Chondrocyte (in vitro differentiated cells): ENCODE measurements around the gene C1QBP. TPM values are rescaled to one million over a fixed set of nuclear protein-coding genes. Genes with fewer than 3 reads are reported as not detected.

Experiments
- DNase-seq: peaks from one replicate; pipeline ENCODE4 v3.0.0; 2021; ENCODE audit warnings: mixed read lengths, low spot score
- H3K27ac Mint-ChIP-seq: one replicate; pipeline ENCODE4 v1.8.0; 2021; ENCODE audit warnings: mild to moderate bottlenecking, moderate library complexity, mixed read lengths; ENCODE audit not compliant: unreplicated experiment
- H3K27me3 Mint-ChIP-seq: 2 replicates; pipeline ENCODE4 v1.8.0; 2021; ENCODE audit warnings: low read depth, mixed read lengths
- H3K36me3 Mint-ChIP-seq: 2 replicates; pipeline ENCODE4 v1.8.0; 2021; ENCODE audit warnings: low read depth, mixed read lengths
- H3K4me1 Mint-ChIP-seq: 2 replicates; pipeline ENCODE4 v1.8.0; 2021; ENCODE audit warnings: low read depth, mild to moderate bottlenecking, mixed read lengths
- H3K4me3 Mint-ChIP-seq: one replicate; pipeline ENCODE4 v1.8.0; 2021; ENCODE audit warnings: mild to moderate bottlenecking, moderate library complexity, mixed read lengths; ENCODE audit not compliant: unreplicated experiment
- H3K9me3 Mint-ChIP-seq: 2 replicates; pipeline ENCODE4 v1.8.0; 2021; ENCODE audit warnings: low read depth, mixed read lengths
- CTCF ChIP-seq: fragments of 200-600 bp; sonication (generic); IDR thresholded peaks from 2 replicates; pipeline ENCODE4 v1.5.0; 2021; ENCODE audit warnings: antibody characterized with exemption, mild to moderate bottlenecking, moderate library complexity
- total RNA-seq: library from RNA; stranded (reverse); gene quantifications from 3 replicates; pipeline ENCODE4 v1.2.1, GENCODE V29; 2021

Gene C1QBP
- total RNA-seq, 1 donor from 2014 or later, result 71.3 TPM

DNA sequence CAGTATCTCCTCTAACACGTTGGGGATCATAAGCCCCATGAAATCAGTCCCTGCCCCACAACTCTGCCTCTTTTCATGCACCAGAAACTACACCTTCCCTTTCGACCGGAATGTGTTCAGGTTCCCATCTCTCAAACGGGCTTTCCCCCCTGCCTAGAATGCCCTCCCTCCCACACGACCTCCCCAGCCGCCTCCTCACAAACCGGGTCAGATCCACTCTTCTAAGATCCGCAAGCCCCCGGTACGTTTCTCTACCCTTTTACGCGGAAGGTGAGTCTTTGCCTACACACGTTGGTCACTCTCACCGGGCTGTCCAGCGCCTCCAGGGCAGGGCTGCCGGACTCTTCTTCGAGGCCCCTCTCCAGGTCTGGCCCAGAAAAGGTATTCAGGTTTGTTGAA is 29.1 kb upstream of the C1QBP start:
- Mint-ChIP-seq H3K4me1 (peaks cover 23% of the 10 kb centered on the region), H3K4me3 (peak overlapping the region; percentile 79), H3K9me3 (no peaks in the 10 kb centered on the region), H3K27me3 (no peaks in the 10 kb centered on the region), H3K36me3 (peaks cover under 1% of the 10 kb centered on the region), H3K27ac (peak overlapping the region; percentile 68)
- TF ChIP-seq CTCF, result no peak
- DNase-seq, result no peak

GRCh38 chr17:5467416-5467815 is 28.5 kb upstream of the C1QBP start:
- Mint-ChIP-seq H3K4me3 (peak overlapping the region; percentile 79), H3K27me3 (no peaks in the 10 kb centered on the region), H3K9me3 (no peaks in the 10 kb centered on the region), H3K4me1 (peaks cover 23% of the 10 kb centered on the region), H3K27ac (peak overlapping the region; percentile 68), H3K36me3 (no peaks in the 10 kb centered on the region)
- no peak for TF ChIP-seq CTCF
- no peak for DNase-seq

DNA sequence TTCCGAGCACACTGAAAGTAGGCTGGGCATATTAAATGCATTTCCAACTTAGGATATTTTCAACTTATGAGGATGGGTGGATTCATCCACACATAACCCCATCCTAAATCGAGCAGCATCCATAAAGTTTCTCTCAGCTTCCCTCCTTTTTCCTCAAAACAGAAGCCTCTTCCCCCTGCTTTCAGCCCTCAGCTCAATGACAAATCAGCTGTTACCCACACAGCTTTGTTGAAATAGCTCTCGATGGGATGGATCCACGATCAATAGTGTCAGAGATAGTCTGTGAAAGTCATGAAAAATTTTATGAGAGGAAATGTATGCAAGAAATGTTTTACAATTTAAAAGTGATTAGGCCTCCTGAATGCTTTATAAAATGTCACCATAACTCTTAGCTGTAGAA is 27.3 kb upstream of the C1QBP start:
- TF ChIP-seq CTCF, result no peak
- Mint-ChIP-seq H3K4me3 (no peak overlapping the region), H3K4me1 (peaks cover 23% of the 10 kb centered on the region), H3K36me3 (peaks cover 1% of the 10 kb centered on the region), H3K27ac (no peak overlapping the region), H3K9me3 (no peaks in the 10 kb centered on the region), H3K27me3 (no peaks in the 10 kb centered on the region)
- DNase-seq, result no peak

GRCh38 chr17:5464717-5465507 is 26.0 kb upstream of the C1QBP start:
- no peak overlapping the region for H3K27ac Mint-ChIP-seq
- no peaks in the 10 kb centered on the region for H3K27me3 Mint-ChIP-seq
- DNase-seq, result no peak
- no peak for TF ChIP-seq CTCF
- H3K36me3 Mint-ChIP-seq, result peaks cover 5% of the 10 kb centered on the region
- H3K4me3 Mint-ChIP-seq, result no peak overlapping the region
- H3K9me3 Mint-ChIP-seq, result no peaks in the 10 kb centered on the region
- peaks cover 23% of the 10 kb centered on the region for H3K4me1 Mint-ChIP-seq

DNA sequence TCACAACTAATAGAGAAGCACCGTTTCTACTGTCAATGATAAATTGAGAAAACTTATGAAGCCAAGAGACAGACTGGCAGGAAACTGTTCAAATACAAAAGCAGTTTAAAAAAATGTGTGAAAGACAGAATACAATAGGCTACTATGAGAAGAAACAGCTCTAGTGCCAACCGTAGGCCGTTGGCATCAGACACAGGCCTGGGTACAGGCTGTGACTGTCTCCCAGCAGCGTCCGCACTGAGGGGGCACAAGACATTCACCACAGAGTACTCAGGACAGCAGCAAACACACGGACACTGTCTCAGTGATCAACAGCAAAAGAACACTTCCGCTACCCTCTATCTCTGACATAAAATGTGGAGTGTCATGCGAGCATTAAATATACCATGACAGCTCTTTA is 7.8 kb upstream of the C1QBP start:
- no peak for DNase-seq
- Mint-ChIP-seq H3K4me3 (no peak overlapping the region), H3K4me1 (no peaks in the 10 kb centered on the region), H3K27me3 (no peaks in the 10 kb centered on the region), H3K27ac (no peak overlapping the region), H3K9me3 (no peaks in the 10 kb centered on the region), H3K36me3 (peaks cover 19% of the 10 kb centered on the region)
- TF ChIP-seq CTCF, result no peak
